ENCODE results near the gene RBM39. TPM values are rescaled to one million over a fixed set of nuclear protein-coding genes. Genes with fewer than 3 reads are reported as not detected.
"Not testable (repeated sequence)": the region's sequence is repeated elsewhere in the genome, so short reads cannot be mapped to it uniquely, and the experiment has no call there.

The RBM39 gene
- total RNA-seq (100 to 1,000 TPM; 293 to 383 TPM), polyA plus RNA-seq (100 to 1,000 TPM in 1 of 2 donors, 10 to 100 TPM in 1; 65.6 to 352 TPM)
- long read RNA-seq, donor 1, transcript RBM39-201 (17 exons, 2,488 nt), result major isoform, 17 of 100 reads
- long read RNA-seq, donor 1, transcript RBM39-203 (17 exons, 2,831 nt), result minor isoform, 13 of 100 reads
- long read RNA-seq, donor 1, partial matches to known transcripts, result 21 of 100 reads
- long read RNA-seq, donor 1, other reads (novel, unspliced or antisense), result 27 of 100 reads
- long read RNA-seq, donor 2, full-length matches to known transcripts, result 43 of 98 reads
- long read RNA-seq, donor 2, partial matches to known transcripts, result 30 of 98 reads
- long read RNA-seq, donor 2, other reads (novel, unspliced or antisense), result 25 of 98 reads

DNA sequence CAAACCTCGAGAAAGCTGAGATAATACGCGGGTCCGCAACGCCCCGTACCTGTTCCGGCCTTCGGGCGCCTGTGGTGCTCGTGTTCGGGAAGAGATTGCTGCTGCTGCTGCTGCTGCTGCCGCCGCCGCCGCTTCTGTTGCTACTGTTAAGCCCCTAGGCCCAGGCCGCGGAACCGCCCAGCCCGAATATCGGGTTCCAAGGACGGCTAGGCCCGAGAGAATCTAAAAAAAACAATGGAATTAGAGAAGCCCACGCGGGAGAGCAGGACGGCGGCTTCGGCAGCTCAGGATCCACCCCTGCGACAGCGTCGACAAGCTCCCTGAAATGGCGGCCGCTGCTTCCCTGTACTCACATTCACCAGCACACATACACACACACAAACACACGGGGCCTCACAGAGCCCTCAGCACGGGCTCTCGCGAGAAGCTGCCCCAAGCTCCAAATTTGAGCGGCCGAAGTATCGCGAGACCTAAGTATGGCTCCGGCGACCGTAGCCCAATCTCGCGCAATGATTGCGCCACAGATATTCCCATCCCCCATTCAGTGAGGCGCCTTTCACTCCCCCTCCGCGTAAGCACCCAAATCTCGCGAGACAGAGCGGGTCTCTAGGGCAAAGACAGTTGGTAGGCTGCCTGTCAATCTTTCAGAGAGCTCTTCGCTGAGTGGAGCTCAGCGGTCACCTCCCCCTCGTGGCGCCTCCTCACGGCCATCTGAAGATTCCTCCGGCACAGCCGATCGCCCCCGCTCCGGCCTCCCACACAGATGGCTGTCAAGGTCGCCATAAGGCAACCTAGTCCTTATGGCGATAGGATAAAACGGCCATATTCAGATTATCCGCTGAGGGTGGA is at the start of gene RBM39:
Gene RBM39, minus strand, starts transcription at position 369 of the 849 bp plus-strand sequence. CDS start 1,386 bp downstream, outside the sequence.
- H3K9me3 ChIP-seq (ENCODE audit: control insufficient read depth, low read length), result no peaks in the 10 kb centered on the region
- H3K4me3 ChIP-seq (ENCODE audit: low read length in 2 of 2), result peak within 1 kb of the TSS; percentile 85 to 96
- DNase-seq, result peak; percentile 99 to 100
- no peaks in the 10 kb centered on the region for H3K27me3 ChIP-seq (ENCODE audit: control insufficient read depth in 1 of 2, insufficient read depth in 2 of 2, low read length in 1 of 2)
- peaks cover 0 to 4% of the 10 kb centered on the region in 2 donors for H3K4me1 ChIP-seq (ENCODE audit: control insufficient read depth in 1 of 2, insufficient read depth in 2 of 2, low read length in 2 of 2)
- peak within 1 kb of the TSS; percentile 94 to 99 for H3K27ac ChIP-seq (ENCODE audit: low read depth in 1 of 2, low read length in 2 of 2)
- peak; percentile 99 for ATAC-seq (ENCODE audit: low FRiP score)
- H3K36me3 ChIP-seq (ENCODE audit: control insufficient read depth in 1 of 2, insufficient read depth in 2 of 2, low read length in 1 of 2), result peaks cover 2 to 4% of the 10 kb centered on the region in 2 donors
- intact Hi-C loops (cut with DNase I), result loop anchor here (1.0 to 2.0 kb wide), 3 partner anchors 31 to 143 kb away; partner anchors contain the start of gene PHF20 (in 1 of the 2)
- WGBS, 2 donors, result 0% methylated on average over 66 of the region's 66 CpGs

DNA sequence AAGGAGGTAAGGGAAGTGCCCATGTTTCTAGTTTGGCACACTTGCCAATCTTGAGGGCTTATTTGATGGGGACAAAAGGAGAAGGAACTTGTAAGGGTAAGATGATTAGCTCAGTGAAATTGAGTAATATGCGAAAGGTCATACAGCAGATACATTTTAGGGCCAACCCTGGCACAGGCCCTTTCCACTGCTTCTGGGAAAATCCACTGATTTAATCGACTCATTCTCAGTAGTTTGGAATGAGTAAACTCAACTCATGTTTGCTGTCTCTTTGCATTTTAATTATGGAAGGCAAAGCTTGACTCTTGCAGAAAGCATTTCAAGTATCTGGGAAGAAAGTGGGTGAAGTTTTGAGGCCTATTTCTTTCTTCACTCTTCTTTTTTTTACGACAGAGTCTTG is 49.8 kb upstream of the RBM39 start:
- WGBS, 2 donors, result 64 to 68% methylated on average over 3 of the region's 3 CpGs
- Histone ChIP-seq H3K36me3 (ENCODE audit: control insufficient read depth in 1 of 2, insufficient read depth in 2 of 2, low read length in 1 of 2) (no peaks in the 10 kb centered on the region), H3K4me3 (ENCODE audit: low read length in 2 of 2) (no peak overlapping the region), H3K9me3 (ENCODE audit: control insufficient read depth, low read length) (no peaks in the 10 kb centered on the region), H3K27ac (ENCODE audit: low read depth in 1 of 2, low read length in 2 of 2) (peak overlapping the region in 1 of 2 donors; percentile 25), H3K27me3 (ENCODE audit: control insufficient read depth in 1 of 2, insufficient read depth in 2 of 2, low read length in 1 of 2) (no peaks in the 10 kb centered on the region), H3K4me1 (ENCODE audit: control insufficient read depth in 1 of 2, insufficient read depth in 2 of 2, low read length in 2 of 2) (peaks cover 0 to 4% of the 10 kb centered on the region in 2 donors)
- ATAC-seq (ENCODE audit: low FRiP score) (no peak), DNase-seq (peak in 1 of 2 donors; percentile 60)
- intact Hi-C loops (cut with DNase I), result no loop called here

DNA sequence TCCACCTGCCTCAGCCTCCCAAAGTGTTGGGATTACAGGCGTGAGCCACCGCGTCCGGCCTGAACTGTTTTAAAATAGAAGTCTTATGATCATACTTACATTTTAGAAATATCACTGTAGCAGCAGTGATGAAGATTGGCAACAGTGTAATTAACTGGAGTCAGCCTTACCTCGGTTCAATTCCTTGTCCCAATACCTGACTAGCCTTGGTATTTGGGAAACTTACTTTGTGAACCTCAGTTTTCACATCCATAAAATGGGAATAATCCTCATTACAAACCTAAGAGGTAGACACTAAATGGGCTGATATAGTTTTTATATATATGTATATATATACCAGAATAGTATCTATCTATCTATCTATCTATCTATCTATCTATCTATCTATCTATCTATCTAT is 49.0 kb upstream of the RBM39 start:
- Histone ChIP-seq H3K36me3 (ENCODE audit: control insufficient read depth in 1 of 2, insufficient read depth in 2 of 2, low read length in 1 of 2) (no peaks in the 10 kb centered on the region), H3K9me3 (ENCODE audit: control insufficient read depth, low read length) (no peaks in the 10 kb centered on the region), H3K4me1 (ENCODE audit: control insufficient read depth in 1 of 2, insufficient read depth in 2 of 2, low read length in 2 of 2) (peaks cover 0 to 4% of the 10 kb centered on the region in 2 donors), H3K27ac (ENCODE audit: low read depth in 1 of 2, low read length in 2 of 2) (no peak overlapping the region), H3K27me3 (ENCODE audit: control insufficient read depth in 1 of 2, insufficient read depth in 2 of 2, low read length in 1 of 2) (no peaks in the 10 kb centered on the region), H3K4me3 (ENCODE audit: low read length in 2 of 2) (no peak overlapping the region)
- WGBS, 2 donors, result 97 to 98% methylated on average over 5 of the region's 5 CpGs
- intact Hi-C loops (cut with DNase I), result no loop called here
- ATAC-seq (ENCODE audit: low FRiP score) (no peak), DNase-seq (no peak)

DNA sequence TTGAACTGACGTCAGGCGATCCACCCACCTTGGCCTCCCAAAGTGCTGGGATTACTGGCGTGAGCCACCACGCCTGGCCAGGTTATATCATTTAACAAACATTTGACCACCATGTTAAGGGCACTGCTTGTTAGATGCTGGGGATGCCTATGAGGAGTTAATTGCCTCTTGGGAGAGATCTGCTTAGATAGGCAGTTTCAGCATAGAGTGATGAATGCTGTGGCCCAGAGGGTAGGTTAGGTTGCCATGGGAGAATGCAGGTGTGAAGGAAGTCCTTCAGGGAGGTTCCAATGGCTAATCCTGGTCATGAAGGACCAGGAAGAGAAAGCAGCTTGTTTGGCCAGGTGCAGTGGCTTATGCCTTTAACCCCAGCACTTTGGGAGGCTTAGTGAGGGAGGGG is 46.7 kb upstream of the RBM39 start:
- Histone ChIP-seq H3K27ac (ENCODE audit: low read depth in 1 of 2, low read length in 2 of 2) (no peak overlapping the region), H3K36me3 (ENCODE audit: control insufficient read depth in 1 of 2, insufficient read depth in 2 of 2, low read length in 1 of 2) (no peaks in the 10 kb centered on the region), H3K9me3 (ENCODE audit: control insufficient read depth, low read length) (no peaks in the 10 kb centered on the region), H3K4me3 (ENCODE audit: low read length in 2 of 2) (no peak overlapping the region), H3K27me3 (ENCODE audit: control insufficient read depth in 1 of 2, insufficient read depth in 2 of 2, low read length in 1 of 2) (no peaks in the 10 kb centered on the region), H3K4me1 (ENCODE audit: control insufficient read depth in 1 of 2, insufficient read depth in 2 of 2, low read length in 2 of 2) (peaks cover 0 to 4% of the 10 kb centered on the region in 2 donors)
- intact Hi-C loops (cut with DNase I), result no loop called here
- ATAC-seq (ENCODE audit: low FRiP score), result no peak
- WGBS, 2 donors, result 97% methylated on average over 4 of the region's 4 CpGs
- DNase-seq, result no peak

DNA sequence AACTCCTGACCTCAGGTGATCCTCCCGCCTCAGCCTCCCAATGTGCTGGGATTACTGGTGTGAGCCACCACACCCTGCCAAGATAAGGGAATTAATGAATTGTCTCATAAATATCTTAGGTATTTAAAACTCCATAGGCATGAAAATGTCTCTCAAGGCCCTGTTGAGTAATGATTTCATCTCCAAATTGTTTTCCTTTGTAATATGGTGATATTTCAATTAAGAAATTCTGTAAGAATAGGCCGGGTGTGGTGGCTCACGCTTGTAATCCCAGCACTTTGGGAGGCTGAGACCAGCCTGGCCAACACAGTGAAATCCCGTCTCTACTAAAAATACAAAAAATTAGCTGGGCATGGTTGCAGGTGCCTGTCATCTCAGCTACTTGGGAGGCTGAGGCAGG is 43.5 kb upstream of the RBM39 start:
- WGBS, 2 donors, result 97% methylated on average over 4 of the region's 4 CpGs
- H3K36me3 ChIP-seq (ENCODE audit: control insufficient read depth in 1 of 2, insufficient read depth in 2 of 2, low read length in 1 of 2); DNase-seq; H3K27ac ChIP-seq (ENCODE audit: low read depth in 1 of 2, low read length in 2 of 2); H3K4me1 ChIP-seq (ENCODE audit: control insufficient read depth in 1 of 2, insufficient read depth in 2 of 2, low read length in 2 of 2); H3K4me3 ChIP-seq (ENCODE audit: low read length in 2 of 2); intact Hi-C loops (cut with DNase I); H3K9me3 ChIP-seq (ENCODE audit: control insufficient read depth, low read length); H3K27me3 ChIP-seq (ENCODE audit: control insufficient read depth in 1 of 2, insufficient read depth in 2 of 2, low read length in 1 of 2); ATAC-seq (ENCODE audit: low FRiP score): not testable (repeated sequence)

DNA sequence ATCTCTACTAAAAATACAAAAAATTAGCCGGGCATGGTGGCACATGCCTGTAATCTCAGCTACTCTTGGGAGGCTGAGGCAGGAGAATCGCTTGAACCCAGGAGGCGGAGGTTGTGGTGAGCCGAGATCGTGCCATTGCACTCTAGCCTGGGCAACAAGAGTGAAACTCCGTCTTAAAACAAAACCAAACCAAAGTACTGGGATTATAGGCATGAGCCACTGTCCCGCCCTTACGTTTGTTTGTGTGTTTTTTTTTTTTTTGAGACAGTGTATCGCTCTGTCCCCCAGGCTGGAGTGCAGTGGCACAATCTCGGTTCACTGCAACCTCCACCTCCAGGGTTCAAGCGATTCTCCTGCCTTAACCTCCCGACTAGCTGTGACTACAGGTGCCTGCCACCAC is 41.8 kb upstream of the RBM39 start:
- H3K9me3 ChIP-seq (ENCODE audit: control insufficient read depth, low read length); H3K27ac ChIP-seq (ENCODE audit: low read depth in 1 of 2, low read length in 2 of 2); H3K4me1 ChIP-seq (ENCODE audit: control insufficient read depth in 1 of 2, insufficient read depth in 2 of 2, low read length in 2 of 2); H3K36me3 ChIP-seq (ENCODE audit: control insufficient read depth in 1 of 2, insufficient read depth in 2 of 2, low read length in 1 of 2); H3K27me3 ChIP-seq (ENCODE audit: control insufficient read depth in 1 of 2, insufficient read depth in 2 of 2, low read length in 1 of 2); intact Hi-C loops (cut with DNase I); H3K4me3 ChIP-seq (ENCODE audit: low read length in 2 of 2); ATAC-seq (ENCODE audit: low FRiP score); DNase-seq: not testable (repeated sequence)
- WGBS, 2 donors, result 94 to 96% methylated on average over 12 of the region's 12 CpGs

DNA sequence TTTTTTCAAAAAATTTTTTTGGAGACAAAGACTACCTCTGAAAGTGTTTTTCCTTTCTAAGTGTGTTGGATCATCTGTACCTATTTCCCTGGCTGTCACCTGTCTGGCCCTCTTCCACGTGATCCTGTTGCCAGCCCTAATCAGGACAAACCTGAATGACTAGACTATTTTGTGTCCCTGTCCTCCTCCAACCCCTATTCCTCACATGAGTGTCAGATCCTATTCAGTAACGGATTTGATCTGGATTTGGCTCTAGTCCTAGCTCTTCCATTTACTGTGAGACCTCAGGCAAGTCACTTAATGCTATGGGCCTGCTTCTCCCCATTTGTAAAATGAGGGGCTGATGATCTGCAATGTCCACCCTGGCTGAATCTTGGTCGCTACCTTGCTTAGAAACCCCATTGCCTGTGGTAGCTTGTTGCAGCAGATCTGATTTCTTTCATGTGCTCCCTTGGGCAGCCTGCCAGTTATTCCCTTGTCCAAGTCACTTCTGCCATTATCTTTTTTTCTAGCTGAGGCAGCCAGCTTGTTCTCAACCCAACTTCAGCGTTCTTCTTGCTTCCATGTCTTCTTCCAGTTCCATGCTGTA is 34.5 kb upstream of the RBM39 start:
- H3K4me1 ChIP-seq (ENCODE audit: control insufficient read depth in 1 of 2, insufficient read depth in 2 of 2, low read length in 2 of 2), result no peaks in the 10 kb centered on the region
- intact Hi-C loops (cut with DNase I), result loop anchor here in 1 of 2 donors (5.0 to 10.0 kb wide), 2 partner anchors 39 to 108 kb away; no protein-coding TSS in a partner anchor

DNA sequence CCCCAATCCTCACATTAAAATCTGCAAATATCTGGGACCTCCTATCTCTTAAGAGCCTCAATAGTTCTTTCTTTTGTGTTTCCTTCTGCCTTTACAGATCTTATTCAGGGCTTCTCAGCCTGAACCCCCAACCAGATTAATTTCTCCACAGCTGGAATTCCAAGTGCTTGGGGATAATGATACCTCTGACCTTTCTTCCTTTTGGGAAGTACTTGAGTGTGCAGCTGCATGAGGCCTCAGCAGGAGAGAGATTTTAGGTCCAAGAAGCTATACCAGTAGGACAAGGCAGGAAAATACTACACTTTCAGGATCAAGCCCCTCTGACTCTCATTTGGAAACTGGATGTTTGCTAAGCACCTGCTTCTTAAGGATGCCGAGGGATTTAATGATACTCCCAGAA is 32.3 kb upstream of the RBM39 start:
- no peak overlapping the region for H3K27ac ChIP-seq (ENCODE audit: low read depth in 1 of 2, low read length in 2 of 2)

More for the DNA sequence above, 34.5 kb upstream of the RBM39 start:
- Histone ChIP-seq H3K9me3 (ENCODE audit: control insufficient read depth, low read length) (no peaks in the 10 kb centered on the region), H3K27ac (ENCODE audit: low read depth in 1 of 2, low read length in 2 of 2) (no peak overlapping the region), H3K27me3 (ENCODE audit: control insufficient read depth in 1 of 2, insufficient read depth in 2 of 2, low read length in 1 of 2) (no peaks in the 10 kb centered on the region), H3K36me3 (ENCODE audit: control insufficient read depth in 1 of 2, insufficient read depth in 2 of 2, low read length in 1 of 2) (peaks cover 0 to 3% of the 10 kb centered on the region in 2 donors), H3K4me3 (ENCODE audit: low read length in 2 of 2) (no peak overlapping the region)
- DNase-seq (peak in 1 of 2 donors; percentile 66), ATAC-seq (ENCODE audit: low FRiP score) (no peak)
- WGBS, 2 donors, result 67% methylated on average over 4 of the region's 4 CpGs

More for the DNA sequence above, 32.3 kb upstream of the RBM39 start:
- no peak for DNase-seq
- WGBS, 2 donors, result 78 to 85% methylated on average over 1 of the region's 1 CpG
- intact Hi-C loops (cut with DNase I), result loop anchor here in 1 of 2 donors (10.0 kb wide), 1 partner anchor 110 kb away; no protein-coding TSS in a partner anchor
- no peak for ATAC-seq (ENCODE audit: low FRiP score)
- Histone ChIP-seq H3K36me3 (ENCODE audit: control insufficient read depth in 1 of 2, insufficient read depth in 2 of 2, low read length in 1 of 2) (peaks cover 0 to 3% of the 10 kb centered on the region in 2 donors), H3K4me3 (ENCODE audit: low read length in 2 of 2) (no peak overlapping the region), H3K27me3 (ENCODE audit: control insufficient read depth in 1 of 2, insufficient read depth in 2 of 2, low read length in 1 of 2) (no peaks in the 10 kb centered on the region), H3K4me1 (ENCODE audit: control insufficient read depth in 1 of 2, insufficient read depth in 2 of 2, low read length in 2 of 2) (no peaks in the 10 kb centered on the region), H3K9me3 (ENCODE audit: control insufficient read depth, low read length) (no peaks in the 10 kb centered on the region)

Measured in aorta (tissue), 5 donors.